ENCODE data around the gene ZNF280B.
"Not testable (repeated sequence)": the region's sequence is repeated elsewhere in the genome, so short reads cannot be mapped to it uniquely, and the experiment has no call there.

ZNF280B gene

DNA sequence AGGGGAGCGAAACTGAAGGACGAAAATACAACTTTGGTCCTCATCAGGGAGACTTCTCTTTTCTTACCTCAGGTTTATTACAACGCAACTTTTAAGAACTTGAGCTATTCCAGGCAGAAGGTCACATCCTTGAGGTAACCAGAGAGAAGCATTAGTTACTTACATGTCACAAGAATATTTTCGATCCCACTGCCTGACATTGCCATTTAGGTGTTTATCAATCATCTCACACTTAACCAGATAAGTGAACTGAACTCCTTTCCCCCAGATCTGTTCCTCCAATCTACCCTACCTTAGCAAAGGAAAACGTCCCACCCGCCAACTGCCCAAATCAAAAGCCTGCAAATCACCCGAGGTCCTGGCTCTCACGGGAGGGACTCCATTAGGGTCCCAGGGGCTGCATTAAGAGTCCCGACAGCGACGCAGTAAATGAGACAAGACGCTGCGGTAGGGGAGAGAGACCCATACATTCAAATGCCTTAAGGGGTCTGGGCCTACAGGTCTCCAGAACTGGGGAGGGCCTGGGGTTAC is 734 bp downstream of the ZNF280B start:
- DNase-seq (ENCODE audit: low spot score): no peak

- DNase-seq (ENCODE audit: low spot score): no peak
Observed at GRCh38 chr22:22506736-22507135, 1.8 kb downstream of the ZNF280B start.

- no peak for DNase-seq (ENCODE audit: low spot score)
Observed at GRCh38 chr22:22498267-22498666, 10.3 kb downstream of the ZNF280B start.

- DNase-seq (ENCODE audit: low spot score): not testable (repeated sequence)
Observed at GRCh38 chr22:22491589-22491988, 17.0 kb downstream of the ZNF280B start.

- no peak for DNase-seq (ENCODE audit: low spot score)
Observed at GRCh38 chr22:22488736-22489135, 19.8 kb downstream of the ZNF280B start.

DNA sequence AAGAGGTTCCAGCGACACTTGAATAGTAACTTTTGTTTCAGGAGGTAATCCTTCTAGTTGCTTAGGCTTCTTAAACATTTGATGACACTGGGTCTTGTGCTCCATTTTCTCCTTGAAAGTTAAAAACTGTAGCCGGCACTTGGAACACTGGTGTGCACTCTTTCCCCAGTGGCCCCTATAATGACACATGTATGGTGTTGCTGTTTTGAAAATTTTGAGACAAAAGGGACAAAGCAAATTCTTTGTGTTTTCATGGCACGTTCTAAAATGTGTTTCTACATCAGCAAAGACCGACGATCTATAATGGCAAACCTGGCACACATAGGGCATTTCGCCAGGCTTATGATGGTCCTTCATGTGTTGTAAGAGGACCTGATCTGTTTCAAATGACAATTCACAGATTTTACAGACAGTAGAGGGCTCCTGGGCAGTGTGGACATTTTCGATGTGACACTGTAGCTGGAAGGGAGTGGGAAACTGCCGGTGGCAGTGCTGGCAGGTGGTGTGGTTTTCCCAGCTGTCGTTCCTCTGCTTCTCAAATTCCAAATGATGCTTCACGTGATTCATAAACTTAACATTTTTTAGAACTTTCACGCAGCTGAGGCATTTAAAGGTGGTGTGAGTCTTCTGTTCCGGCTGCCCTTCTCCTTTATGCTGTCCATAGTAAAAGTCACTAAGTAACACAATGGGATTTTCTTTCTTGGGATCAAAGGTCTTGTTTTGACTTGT is 20.5 kb downstream of the ZNF280B start:
- DNase-seq (ENCODE audit: low spot score): no peak

DNA sequence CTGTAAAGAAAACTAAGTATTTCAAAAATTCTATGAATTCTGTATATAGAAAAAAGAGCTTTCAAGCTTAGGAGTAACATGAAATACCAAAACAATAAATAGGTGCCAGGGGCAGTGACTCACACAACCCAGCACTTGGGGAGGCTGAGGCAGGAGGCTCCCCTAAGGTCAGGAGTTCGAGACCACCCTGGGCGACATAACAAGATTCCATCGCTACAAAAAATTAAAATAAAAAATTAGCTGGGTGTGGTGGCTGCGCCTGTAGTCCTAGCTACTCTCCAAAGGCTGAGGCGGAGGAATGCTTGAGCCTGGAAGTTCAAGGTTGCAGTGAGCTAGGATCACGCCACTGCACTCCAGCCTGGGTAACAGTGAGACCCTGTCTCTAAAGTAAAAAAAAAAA is 21.5 kb downstream of the ZNF280B start:
- DNase-seq (ENCODE audit: low spot score): no peak

DNA sequence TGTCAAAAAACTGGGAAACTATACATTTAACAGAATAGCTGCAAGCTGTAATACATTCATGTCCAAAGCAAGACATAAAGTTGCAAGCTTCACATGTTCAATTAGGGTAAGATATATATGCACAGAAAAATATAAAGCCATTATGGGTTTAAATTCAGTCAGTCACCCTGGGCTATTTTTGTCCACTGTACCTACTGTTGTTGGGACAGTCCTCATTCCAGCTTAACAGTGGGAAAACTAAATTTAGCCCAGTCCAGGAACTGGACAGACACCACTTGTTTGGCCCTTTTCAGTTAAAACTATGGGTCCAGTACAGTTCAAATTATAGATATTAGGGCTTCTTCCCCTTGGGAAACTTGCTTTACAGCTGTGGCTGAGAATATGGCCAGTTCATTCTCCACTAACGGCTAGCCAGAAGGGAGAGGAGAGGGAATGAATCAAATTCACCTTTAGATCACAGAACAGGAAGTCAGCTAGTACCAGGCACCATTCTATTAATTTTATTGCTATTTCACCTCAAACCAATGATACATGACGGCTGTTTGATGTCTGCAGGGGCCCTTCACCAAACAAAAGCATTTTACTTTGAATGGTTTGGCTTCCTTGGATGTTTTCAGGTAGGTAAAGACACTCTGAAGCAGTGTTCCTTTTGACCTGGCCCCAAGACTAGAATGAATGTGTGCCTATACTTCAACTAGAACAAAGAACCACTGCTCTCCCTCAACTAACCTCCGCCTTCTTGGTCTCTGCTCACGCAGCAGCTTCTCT is 22.2 kb downstream of the ZNF280B start:
- no peak for DNase-seq (ENCODE audit: low spot score)

DNA sequence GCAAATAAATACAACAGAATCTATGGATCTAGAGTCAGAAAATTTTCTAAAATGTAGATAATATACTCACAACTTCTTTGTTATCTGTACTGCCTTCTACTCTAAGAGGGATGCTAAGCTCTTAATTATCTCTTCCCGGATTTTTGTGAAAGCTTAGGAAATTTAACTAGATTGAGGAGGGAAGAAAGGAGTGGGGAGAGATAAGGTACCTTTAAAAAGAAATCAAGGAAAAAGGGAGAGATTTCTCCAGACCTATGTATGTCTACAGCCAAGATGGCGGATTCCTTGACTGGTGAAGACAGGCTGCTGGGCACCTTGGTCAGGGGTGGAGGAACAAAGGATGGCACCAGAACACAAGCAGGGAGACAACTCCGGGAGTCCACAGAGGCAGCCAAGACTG is 23.0 kb downstream of the ZNF280B start:
- no peak for DNase-seq (ENCODE audit: low spot score)

DNA sequence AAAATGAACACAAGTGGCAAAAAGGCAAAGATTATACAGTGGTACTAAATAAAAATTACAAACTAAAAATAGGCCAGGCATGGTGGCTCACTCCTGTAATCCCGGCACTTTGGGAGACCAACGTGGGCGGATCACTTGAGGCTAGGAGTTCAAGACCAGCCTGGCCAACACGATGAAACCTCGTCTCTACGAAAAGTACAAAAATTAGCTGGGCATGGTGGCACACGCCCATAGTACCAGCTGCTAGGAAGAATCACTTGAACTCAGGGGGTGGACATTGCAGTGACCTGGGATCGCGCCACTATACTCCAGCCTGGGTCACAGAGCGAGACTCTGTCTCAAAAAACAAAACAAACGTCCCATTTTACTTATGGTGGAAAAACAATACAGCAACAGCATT is 24.5 kb downstream of the ZNF280B start:
- no peak for DNase-seq (ENCODE audit: low spot score)

DNA sequence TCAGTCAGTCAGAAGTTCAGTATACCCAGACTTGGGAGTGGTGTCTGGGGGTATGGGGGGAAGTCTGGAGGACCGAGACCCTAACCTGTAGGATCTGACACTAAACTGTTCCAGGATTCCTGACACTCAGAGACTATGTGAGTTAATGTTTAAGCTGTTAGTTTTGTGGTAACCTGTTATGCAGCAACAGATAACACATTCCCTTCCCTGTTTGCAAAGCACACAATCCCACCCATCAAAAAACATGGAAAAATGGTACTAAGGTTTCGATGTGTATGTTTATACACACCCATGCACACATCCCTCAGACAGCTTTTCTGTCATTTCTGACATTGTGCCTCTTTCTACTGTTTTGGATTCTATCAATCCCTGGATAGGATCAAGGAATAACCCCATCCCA is 27.6 kb downstream of the ZNF280B start:
- no peak for DNase-seq (ENCODE audit: low spot score)

DNA sequence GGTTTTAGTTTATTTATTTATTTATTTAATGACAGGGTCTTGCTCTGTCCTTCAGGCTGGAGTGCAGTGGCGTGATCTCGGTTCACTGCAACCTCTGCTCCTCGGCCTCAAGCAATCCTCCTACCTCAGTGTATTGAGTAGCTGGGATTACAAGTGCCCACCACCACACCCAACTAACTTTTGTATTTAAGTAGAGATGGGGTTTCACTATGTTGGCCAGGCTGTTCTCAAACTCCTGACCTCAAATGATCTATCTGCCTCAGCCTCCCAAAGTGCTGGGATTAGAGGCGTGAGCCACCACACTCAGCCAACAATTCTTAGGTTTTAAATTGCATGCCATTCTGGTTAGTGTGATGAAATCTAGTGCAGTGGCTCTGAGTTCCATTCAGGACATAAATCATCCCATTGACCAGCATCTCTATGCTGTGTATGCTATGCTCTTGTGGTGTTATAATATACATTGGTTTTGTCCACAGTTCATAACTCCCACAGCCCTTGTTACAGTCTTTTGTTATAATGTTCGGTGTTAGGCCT is 28.5 kb downstream of the ZNF280B start:
- no peak for DNase-seq (ENCODE audit: low spot score)

DNA sequence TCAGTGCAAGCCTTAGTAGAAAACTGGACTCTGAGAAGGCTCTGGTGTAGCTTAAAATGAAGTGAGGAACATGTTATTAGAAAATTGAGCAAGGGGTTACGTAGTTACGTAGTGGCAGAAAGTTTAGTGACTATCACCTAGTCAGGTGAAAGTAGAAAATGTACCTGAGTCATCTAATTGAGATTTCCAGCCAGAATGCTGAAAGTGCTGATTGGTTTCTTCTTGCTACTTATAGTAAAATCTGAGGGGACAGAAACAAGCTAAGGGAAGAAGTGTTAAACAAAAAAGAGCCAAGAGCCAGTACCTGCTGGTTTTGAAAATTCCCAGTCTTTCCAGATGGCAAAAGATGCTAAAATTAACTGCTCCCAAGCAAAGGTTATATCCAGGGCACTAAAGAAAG is 29.4 kb downstream of the ZNF280B start:
- no peak for DNase-seq (ENCODE audit: low spot score)

GRCh38 chr22:22478470-22478869 is 30.1 kb downstream of the ZNF280B start:
- no peak for DNase-seq (ENCODE audit: low spot score)

DNA sequence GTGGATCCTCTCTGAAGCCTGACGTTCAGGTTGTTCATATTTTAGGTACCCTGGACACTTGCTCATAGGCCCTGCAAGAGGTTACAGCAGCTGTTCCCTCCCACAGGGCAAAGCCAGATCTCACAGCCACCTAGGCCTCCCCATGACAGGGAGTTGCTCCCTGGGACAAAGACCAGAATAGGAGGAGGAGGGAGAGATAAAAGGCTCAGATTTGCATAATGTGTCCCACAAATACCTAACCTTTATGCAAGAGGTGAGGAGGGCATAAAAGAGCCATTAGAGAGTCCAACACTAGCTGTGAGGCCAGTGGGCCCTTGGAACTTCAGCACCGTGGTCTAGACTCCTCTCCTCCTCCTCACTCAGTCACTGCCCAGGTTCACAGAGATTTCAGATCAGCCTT is 33.8 kb downstream of the ZNF280B start:
- DNase-seq (ENCODE audit: low spot score): no peak

- not testable (repeated sequence) for DNase-seq (ENCODE audit: low spot score)
Observed at GRCh38 chr22:22471104-22471503, 37.4 kb downstream of the ZNF280B start.

DNA sequence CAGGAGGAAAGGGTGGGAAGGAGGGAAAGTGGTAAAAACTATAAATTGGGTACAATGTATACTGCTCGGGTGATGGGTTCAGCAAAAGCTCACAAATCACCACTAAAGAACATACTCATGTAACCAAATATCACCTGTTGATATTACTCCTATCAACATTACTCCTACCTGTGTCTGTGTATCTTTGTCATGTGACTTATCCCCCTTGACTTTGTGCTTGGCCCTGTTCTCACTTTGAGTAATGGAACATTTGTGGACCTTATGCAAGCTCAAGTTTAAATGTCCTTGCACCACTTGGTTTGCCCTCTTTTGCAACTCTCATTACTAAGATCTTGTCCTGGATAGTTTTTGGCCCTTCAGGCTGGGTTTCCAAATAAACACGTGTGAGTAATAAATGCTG is 39.0 kb downstream of the ZNF280B start:
- DNase-seq (ENCODE audit: low spot score): no peak

DNA sequence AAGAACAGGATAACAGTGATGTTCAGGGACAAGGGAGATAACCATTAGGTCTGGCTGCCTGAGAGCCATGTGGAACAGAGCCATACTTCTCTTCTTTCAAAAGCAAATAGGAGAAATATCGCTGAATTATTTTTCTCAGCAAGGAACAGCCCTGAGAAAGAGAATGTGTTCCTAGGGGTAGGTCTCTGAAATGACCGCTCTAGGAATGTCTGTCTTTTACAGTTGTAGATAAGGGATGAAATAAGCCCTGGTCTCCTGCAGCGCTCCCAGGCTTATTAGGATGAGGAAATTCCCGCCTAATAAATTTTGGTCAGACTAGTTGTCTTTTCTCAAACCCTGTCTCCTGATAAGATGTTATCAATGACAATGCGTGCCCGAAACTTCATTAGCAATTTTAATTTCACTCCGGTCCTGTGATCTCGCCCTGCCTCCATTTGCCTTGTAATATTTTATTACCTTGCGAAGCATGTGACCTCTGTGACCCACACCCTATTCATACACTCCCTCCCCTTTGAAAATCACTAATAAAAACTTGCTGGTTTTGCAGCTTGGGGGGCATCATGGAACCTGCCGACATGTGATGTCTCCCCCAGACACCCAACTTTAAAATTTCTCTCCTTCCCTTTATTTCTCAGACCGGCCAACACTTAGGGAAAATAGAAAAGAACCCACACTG is 39.6 kb downstream of the ZNF280B start:
- not testable (repeated sequence) for DNase-seq (ENCODE audit: low spot score)

DNA sequence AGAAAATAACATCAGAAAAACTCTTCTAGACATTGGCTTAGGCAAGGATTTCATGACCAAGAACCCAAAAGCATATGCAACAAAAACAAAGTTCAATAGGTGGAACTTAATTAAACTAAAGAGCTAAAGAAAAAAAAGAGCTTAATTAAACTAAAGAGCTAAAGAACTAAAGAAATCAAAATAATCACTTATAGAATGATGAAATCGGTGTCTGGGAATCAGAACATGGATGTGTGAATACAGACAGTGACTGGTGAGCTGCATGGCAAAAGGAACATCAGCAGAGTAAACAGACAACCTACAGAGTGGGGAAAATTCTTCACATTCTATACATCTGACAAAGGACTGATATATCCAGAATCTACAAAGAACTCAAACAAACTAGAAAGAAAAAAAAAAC is 41.4 kb downstream of the ZNF280B start:
- no peak for DNase-seq (ENCODE audit: low spot score)

GRCh38 chr22:22465782-22466181 is 42.8 kb downstream of the ZNF280B start:
- DNase-seq (ENCODE audit: low spot score): no peak

DNA sequence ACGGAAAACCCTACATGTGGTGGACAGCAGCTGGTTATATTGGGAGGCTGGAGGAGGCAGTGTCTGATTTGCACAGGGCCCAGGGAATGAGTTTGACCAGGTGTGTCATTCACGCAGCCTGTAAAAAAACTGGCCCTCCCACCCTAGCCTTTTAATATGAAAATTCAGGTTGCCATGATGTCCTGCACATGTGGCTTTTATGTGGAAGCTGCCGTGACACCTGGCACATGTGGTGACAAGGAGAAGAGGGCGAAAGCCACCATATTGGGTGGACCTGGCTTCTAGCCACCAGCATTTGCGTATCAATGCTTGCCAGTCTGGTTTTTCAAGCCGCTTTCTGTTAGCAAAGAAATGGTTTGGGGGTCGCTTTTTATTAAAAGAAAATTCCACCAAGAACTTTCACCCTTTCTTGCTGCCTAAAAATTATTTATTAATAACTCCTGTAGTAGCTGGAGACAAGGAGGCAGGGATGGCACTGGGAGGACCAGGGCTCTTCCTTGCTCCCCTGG is 43.4 kb downstream of the ZNF280B start:
- no peak for DNase-seq (ENCODE audit: low spot score)

GRCh38 chr22:22464541-22465054 is 43.9 kb downstream of the ZNF280B start:
- no peak for DNase-seq (ENCODE audit: low spot score)

Data from kidney capillary endothelial cell (primary cell).